Measurements from ENCODE around the gene CFAP91.

Gene CFAP91

DNA sequence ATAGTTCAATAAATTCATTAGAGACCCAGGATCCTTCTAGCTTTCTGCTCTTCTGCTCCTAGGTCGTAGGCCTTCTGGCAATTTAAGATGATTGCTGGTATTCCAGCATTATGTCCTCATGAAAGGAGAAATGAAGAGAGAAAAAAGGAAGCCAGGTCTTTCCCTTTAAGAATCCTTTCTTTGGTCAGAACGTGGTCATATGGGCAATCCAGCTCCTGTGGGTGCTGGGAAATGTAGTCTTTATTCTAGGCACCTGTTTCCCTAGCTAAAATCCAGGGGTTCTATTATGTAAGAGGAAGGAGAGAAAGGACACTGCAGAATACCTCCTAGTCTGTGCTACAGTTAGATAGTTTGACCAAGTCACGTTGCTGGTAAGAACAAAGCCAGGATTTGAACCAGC lies 43.6 kb downstream of the CFAP91 start:
- no peak for DNase-seq

DNA sequence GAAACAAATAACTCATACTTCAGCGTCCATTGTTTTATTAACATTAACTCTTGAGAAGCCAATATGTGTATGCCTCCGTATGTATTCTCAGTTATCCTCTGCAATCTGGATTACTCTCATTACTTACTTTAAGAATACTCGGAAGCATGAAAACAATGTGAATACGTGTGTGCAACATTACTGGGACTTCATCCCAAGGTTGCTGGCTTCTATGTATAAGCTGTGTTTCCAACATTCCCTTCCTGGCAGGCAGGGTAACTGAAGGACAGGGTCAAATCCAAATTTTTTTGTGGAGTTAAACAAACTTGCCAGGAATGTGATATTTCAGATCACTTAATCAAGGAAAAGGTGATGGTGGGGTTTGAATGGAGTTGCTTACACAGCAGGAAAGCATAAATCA lies 44.5 kb downstream of the CFAP91 start:
- DNase-seq = no peak

GRCh38 chr3:119748991-119749390 lies 46.2 kb downstream of the CFAP91 start:
- no peak for DNase-seq

DNA sequence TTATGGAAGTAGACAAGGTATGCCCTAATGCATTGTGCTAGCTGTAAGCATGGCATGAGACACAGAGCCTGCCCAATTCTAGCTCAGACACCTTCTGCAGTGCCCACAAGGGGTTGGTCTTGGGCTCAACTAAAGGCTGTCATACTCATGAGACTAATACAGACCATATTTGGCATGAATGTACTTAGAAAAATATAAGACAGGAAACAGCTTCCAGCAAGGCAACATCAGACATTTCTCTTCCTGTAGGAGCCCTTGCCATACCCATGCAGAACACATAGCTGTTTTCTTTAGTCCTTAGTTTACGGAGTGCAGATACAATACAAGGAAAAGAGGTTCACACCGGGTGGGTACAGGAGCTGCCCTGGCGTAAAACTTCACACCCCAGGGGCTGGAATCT lies 48.6 kb downstream of the CFAP91 start:
- DNase-seq = no peak

Data from bone marrow (tissue), 2 donors.